ENCODE measurements around the gene EFNA4. TPM values are rescaled to one million over a fixed set of nuclear protein-coding genes. Genes with fewer than 3 reads are reported as not detected.

EFNA4 gene
- total RNA-seq, 2 donors from 2014 or later = 4.7 to 5.6 TPM

GRCh38 chr1:155033524-155033923 is 30.0 kb upstream of the EFNA4 start, which contains the start of the genes DCST1 and DCST2:
TSS of gene DCST1 (plus strand) at chr1:155033824. CDS start at chr1:155034037, 213 bp downstream.
TSS of gene DCST2 (minus strand) at chr1:155033781. CDS start at chr1:155033701, 80 bp downstream.
- DNase-seq = no peak
- WGBS, 2 donors = 93 to 95% methylated on average over 7 to 9 of the region's 9 CpGs
- Histone ChIP-seq H3K36me3 (replicated peaks in 1 of 2; ENCODE audit: insufficient read depth in 1 of 2, low read depth in 2 of 2) (no peaks in the 10 kb centered on the region), H3K27me3 (no peaks in the 10 kb centered on the region), H3K27ac (no peak within 1 kb of the TSS), H3K4me3 (no peak within 1 kb of the TSS), H3K4me1 (no peaks in the 10 kb centered on the region), H3K9me3 (no peaks in the 10 kb centered on the region)
- intact Hi-C loops (cut with DNase I) = no loop called here
- no peak for ATAC-seq
- TF ChIP-seq CTCF (IDR thresholded peaks at IDR 0.05) = no peak
- no peak for TF ChIP-seq POLR2A (IDR thresholded peaks at IDR 0.05)

DNA sequence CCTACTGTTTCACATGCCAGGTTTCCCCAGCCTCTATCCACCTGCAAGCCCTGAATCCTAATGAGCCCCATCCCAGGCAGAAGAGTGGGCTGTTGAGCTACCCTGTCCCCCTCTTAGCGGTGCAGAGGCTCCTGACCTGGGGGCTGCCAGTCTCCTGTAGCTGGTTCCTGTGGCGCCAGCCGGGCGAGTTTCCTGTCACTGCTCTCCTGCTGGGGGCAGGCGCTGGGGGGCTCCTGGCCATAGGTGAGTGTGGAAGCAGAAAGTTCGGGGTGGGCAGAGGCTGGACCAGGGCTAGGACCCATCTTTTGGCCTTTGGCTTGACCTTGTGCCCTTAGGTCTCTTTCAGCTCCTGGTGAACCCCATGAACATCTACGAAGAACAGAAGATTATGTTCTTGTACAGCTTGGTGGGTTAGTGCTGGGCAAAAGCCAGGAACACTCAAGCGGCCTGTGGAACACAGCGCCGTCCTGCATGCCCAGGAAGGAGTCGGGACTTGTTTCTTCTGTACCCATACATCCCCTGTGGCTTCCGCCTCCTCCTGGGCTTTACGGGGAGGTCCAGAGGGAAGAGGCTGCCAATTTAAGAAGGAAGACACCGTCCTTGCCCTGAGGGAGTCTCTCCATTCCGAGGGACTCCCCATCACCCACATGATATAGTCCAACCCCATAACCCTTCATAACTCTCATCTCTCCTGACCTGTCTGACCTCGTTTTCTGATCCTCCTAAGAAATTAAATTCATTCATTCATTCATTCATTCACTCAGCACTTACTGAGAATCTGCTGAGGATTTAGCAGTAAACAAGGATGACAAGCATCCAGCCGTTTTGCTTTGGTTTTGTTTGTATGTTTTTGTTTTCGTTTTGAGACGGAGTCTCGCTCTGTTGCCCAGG is 29.0 kb upstream of the EFNA4 start:
- Histone ChIP-seq H3K9me3 (no peaks in the 10 kb centered on the region), H3K27ac (no peak overlapping the region), H3K4me1 (no peaks in the 10 kb centered on the region), H3K27me3 (no peaks in the 10 kb centered on the region), H3K4me3 (no peak overlapping the region), H3K36me3 (replicated peaks in 1 of 2; ENCODE audit: insufficient read depth in 1 of 2, low read depth in 2 of 2) (no peaks in the 10 kb centered on the region)
- DNase-seq (no peak), ATAC-seq (no peak)
- intact Hi-C loops (cut with DNase I) = no loop called here
- WGBS, 2 donors = 77 to 82% methylated on average over 18 to 20 of the region's 20 CpGs
- no peak for TF ChIP-seq POLR2A (IDR thresholded peaks at IDR 0.05)
- TF ChIP-seq CTCF (IDR thresholded peaks at IDR 0.05) = no peak

DNA sequence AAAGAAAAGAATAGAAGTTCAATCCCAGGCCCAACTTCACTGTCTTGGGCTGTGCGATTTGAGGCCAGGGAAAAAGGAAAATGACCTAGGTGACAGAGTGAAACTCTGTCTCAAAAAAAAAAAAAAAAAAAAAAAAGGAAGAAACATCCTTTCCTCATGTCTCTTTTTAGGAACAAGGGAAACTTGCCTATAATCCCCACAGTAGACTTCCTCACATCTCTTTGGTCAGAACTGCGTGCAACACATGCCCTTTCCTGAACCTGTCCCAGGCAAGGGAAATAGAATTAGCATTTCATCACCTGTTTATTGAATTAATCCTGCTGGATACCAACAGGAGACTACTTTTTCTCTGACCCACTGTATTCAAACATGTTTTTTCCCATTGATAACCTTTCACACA is 27.6 kb upstream of the EFNA4 start:
- no peaks in the 10 kb centered on the region for H3K36me3 ChIP-seq (replicated peaks in 1 of 2; ENCODE audit: insufficient read depth in 1 of 2, low read depth in 2 of 2)
- no peak overlapping the region for H3K27ac ChIP-seq
- no peak for TF ChIP-seq POLR2A (IDR thresholded peaks at IDR 0.05)
- no peak for TF ChIP-seq CTCF (IDR thresholded peaks at IDR 0.05)
- 61 to 89% methylated on average over 2 of the region's 2 CpGs for WGBS, 2 donors
- H3K4me3 ChIP-seq = no peak overlapping the region
- intact Hi-C loops (cut with DNase I) = no loop called here
- DNase-seq (no peak), ATAC-seq (no peak)
- no peaks in the 10 kb centered on the region for H3K4me1 ChIP-seq
- no peaks in the 10 kb centered on the region for H3K27me3 ChIP-seq
- no peaks in the 10 kb centered on the region for H3K9me3 ChIP-seq

GRCh38 chr1:155037043-155037442 is 26.5 kb upstream of the EFNA4 start:
- WGBS, 2 donors = 77 to 89% methylated on average over 1 to 3 of the region's 3 CpGs

More at GRCh38 chr1:155037043-155037442, 26.5 kb upstream of the EFNA4 start:
- Histone ChIP-seq H3K4me3 (no peak overlapping the region), H3K27me3 (no peaks in the 10 kb centered on the region), H3K4me1 (no peaks in the 10 kb centered on the region), H3K27ac (no peak overlapping the region), H3K36me3 (replicated peaks in 1 of 2; ENCODE audit: insufficient read depth in 1 of 2, low read depth in 2 of 2) (no peaks in the 10 kb centered on the region), H3K9me3 (no peaks in the 10 kb centered on the region)
- ATAC-seq (no peak), DNase-seq (no peak)
- intact Hi-C loops (cut with DNase I) = no loop called here
- TF ChIP-seq POLR2A (IDR thresholded peaks at IDR 0.05) (no peak), CTCF (IDR thresholded peaks at IDR 0.05) (no peak)

Measured in body of pancreas (tissue), 4 donors.